Hematopoietic multipotent progenitor cell (in vitro differentiated cells): Measurements from ENCODE around the gene TRPM7. TPM values are rescaled to one million over a fixed set of nuclear protein-coding genes. Genes with fewer than 3 reads are reported as not detected.
"Not testable (repeated sequence)": the region's sequence is repeated elsewhere in the genome, so short reads cannot be mapped to it uniquely, and the experiment has no call there.

Experiments used
- DNase-seq, 3 donors: peaks; one replicate each; pipeline ENCODE4 v3.0.0-alpha.2; 2011 to 2015; ENCODE audit warnings: low read depth in 2 of 3, low spot score in 2 of 3
- total RNA-seq: library from RNA; depleted of rRNA; stranded (reverse); fragments of >200 nt; gene quantifications from one replicate; pipeline ENCODE4 v1.2.3, GENCODE V29; 2012

TRPM7 gene
- total RNA-seq, 1 donor = 18.6 TPM

DNA sequence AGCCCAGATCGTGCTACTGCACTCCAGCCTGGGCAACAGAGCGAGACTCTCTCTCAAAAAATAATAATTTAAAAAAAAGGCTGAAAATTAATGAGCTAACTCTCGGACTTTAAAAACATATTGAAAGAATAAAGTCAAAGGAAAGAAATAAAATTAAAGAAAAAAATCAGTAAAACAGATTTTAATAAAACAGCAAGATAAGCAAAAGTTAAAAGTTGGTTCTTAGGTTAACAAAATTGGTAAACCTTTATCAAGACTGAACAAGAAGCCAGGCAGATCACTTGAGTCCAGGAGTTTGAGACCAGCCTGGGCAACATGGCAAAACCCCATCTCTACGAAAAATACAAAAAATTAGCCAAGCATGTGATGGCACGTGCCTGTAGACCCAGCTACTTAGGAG, 20.7 kb downstream of the TRPM7 start:
- no peak for DNase-seq

DNA sequence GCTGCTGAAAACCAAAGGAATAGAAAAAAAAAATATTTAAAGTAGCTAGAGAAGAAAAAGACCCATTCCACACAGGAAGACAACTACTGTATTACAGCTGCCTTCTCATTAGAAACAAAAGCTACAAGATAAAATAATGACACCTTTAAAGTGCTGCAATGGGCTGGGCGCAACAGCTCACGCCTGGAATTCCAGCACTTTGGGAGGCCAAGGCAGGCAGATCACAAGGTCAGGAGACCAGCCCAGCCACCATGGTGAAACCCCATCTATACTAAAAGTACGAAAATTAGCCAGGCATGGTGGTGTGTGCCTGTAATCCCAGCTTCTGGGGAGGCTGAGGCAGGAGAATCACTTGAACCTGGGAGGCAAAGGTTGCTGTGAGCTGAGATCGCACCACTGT, 31.0 kb downstream of the TRPM7 start:
- no peak for DNase-seq

DNA sequence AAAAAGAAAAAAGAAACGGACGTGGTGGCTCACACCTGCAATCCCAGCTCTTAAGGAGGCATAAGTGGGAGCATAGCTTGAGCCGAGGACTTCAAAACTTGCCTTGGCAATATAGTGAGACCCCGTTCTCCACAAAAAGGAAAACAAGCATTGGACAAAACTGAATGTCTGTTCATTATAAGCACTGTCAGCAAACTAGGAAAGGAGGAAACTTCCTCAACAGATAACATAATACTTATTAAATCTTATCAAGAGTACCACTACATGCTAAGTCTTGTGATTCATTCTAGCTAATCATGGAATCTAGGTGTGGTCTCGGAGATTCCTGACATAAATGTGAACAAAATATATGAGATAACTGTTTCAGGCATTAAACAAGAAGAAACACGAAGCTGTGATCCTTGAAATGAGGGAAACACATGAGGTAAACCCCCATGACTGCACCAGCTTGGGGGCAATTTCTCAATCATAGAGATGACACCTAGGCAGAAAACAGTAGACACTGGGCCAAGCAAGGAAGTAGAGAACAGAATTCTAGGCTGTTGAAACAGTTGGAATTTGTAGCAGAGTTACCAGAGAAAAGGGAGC, 33.3 kb downstream of the TRPM7 start:
- no peak for DNase-seq

DNA sequence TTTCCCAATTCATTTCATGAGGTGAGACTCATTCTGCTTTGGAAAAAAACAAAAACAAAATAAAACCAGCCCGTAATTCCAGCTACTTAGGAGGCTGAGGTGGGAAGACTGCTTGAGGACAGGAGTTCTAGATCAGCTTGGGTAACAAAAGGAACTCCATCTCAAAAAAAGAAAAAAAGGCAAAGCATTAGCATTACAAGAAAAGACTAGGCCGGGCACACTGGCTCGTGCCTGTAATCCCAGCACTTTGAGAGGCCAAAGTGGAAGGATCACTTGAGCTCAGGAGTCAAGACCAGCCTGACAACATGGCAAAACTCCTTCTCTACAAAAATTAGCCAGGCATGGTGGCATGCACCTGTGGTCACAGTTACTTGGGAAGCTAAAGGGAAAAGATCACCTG, 33.9 kb downstream of the TRPM7 start:
- no peak for DNase-seq

DNA sequence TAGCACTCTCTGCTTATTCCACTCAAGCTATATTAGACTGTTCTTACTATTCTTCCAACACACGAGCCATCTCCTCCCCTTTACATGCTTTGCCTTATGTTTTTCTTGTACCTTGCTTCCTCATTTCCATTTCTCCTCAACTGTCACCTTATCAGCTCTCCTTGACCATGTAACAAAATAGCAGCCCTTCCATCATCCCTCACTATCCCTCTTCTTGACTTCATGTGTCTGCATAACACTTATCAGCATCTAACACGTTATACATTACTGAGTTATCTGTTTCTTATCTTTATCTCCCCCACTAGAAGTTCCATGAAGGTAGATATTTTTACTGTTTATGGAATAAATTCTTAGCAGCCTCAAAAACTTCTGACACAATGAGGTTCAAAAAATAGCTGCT, 45.3 kb downstream of the TRPM7 start:
- no peak for DNase-seq

- DNase-seq = no peak
Measured at GRCh38 chr15:50636146-50636545, 50.5 kb downstream of the TRPM7 start.

- DNase-seq = no peak
Measured at GRCh38 chr15:50633653-50634052, 52.9 kb downstream of the TRPM7 start.

DNA sequence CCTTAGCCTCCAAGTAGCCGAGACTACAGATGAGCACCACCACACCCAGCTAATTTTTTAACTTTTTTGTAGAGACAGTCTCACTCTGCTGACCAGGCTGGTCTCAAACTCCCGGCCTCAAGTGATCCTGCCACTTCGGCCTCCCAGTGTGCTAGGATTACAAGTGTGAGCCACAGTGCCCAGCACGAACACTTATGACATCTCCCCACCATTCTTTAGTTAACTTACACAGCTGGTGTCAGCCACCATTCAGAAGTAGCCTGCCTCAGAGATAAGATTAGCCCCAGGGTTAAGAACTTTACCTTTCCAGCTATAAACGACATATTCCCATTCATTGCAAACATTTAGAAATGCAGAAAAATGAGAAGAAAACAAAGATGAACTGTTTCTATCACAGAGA, 58.2 kb downstream of the TRPM7 start:
- DNase-seq = no peak

- DNase-seq = no peak
Measured at GRCh38 chr15:50627351-50628055, 59.1 kb downstream of the TRPM7 start.

GRCh38 chr15:50624616-50625168, 61.9 kb downstream of the TRPM7 start:
- DNase-seq = no peak

- peak in 2 of 3 donors; percentile 18 to 22 for DNase-seq
Measured at GRCh38 chr15:50622361-50622943, 64.1 kb downstream of the TRPM7 start.

GRCh38 chr15:50616960-50617359, 69.6 kb downstream of the TRPM7 start:
- DNase-seq = not testable (repeated sequence)

GRCh38 chr15:50616554-50616953, 70.0 kb downstream of the TRPM7 start:
- not testable (repeated sequence) for DNase-seq

DNA sequence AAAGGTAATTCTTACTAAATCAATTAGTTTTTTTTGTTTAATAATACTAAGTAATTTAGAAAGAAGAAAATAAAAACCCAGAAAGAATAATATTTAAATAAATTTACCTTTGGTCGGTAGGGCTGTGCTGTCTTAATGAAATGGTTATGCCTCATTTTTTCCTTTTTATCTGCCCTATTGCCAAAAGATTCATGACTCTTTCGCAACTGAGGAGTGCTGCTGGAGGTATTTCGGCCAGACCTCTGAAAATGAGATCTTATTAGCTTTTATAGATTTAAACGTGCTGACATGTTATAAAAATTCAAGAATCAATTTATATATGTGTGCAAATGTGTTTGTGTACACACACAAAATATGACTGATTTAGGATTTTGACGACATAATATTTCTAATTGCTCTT, 73.0 kb downstream of the TRPM7 start:
- DNase-seq = no peak

- no peak for DNase-seq
Measured at GRCh38 chr15:50607129-50607528, 79.5 kb downstream of the TRPM7 start.

- DNase-seq = no peak
Measured at GRCh38 chr15:50605462-50605861, 81.1 kb downstream of the TRPM7 start.

DNA sequence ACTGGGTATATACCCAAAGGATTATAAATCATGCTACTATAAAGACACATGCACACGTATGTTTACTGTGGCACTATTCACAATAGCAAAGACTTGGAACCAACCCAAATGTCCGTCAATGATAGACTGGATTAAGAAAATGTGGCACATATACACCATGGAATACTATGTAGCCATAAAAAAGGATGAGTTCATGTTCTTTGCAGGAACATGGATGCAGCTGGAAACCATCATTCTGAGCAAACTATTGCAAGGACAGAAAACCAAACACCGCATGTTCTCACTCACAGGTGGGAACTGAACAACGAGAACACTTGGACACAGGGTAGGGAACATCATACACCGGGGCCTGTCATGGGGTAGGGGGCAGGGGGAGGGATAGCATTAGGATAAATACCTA, 84.6 kb downstream of the TRPM7 start:
- DNase-seq = not testable (repeated sequence)

DNA sequence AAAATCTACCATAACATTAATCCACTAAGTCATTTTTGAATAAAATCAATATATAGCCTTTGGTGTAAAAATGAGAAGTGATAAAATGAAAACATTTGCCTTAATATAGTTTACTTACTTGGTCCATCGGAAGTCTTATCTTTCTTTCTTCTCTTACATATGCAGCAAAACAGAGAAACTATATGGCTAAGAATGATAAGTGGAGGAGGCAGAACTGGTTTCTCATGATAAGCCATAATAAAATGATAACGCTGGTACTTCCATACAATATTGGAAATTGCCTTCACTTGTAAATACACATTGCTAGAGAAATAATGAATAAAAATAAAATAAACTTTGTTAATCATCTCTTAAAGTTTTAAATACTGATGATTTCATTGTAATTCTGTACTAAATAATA, 92.3 kb downstream of the TRPM7 start:
- DNase-seq = peak in 2 of 3 donors; percentile 5 to 15

DNA sequence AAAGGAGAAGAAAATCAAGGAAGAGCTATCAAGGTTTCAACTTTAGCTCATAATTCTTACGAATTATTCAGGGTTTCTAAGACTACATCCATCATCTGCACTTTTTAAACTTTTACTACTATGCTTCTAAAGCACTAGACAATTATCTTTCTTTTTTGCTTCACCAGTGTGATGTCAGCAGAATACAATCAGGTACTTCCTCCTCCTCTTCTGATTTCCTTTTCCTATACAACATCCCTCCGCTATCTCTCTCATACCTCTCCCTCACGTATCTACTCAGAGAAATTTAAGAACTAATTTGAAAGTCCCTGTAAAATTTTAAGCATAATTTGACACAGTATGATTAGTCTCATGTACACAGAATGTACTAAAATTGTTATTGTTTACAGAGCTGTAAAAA, 92.8 kb downstream of the TRPM7 start:
- DNase-seq = no peak

DNA sequence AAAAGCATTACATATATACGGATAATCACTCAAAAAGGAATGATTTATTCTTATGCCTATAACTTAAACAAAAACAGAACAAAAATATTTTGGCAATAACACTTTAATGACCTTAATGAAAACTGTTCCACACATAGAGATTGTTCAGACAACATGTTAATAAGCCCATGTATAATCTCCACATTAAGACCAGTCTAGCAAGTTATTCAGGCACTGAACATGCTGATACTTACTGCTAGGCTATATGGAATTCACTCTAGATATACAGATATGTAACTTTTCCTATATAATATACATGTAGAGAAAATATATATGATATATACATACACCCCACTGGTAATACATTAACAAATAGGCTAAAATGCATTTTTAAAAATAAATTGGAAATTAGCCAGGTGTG, 96.3 kb downstream of the TRPM7 start:
- no peak for DNase-seq

DNA sequence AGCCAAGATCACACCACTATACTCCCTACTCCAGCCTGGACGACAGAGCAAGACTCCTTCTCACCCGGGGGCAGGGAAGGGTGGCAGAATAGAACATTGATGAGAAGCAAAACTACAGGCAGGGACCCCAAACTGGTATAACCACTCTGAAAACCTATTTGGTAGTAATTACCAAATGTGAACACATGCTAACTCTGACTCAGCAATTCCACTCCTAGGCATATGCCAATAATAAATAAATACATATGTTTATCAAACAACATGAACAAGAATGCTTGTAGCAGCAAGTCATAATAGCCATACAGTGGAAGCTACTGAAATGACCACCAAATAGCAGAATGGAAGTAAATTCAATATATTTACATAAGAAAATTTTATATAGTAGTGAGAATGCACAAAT, 109.1 kb downstream of the TRPM7 start:
- no peak for DNase-seq

DNA sequence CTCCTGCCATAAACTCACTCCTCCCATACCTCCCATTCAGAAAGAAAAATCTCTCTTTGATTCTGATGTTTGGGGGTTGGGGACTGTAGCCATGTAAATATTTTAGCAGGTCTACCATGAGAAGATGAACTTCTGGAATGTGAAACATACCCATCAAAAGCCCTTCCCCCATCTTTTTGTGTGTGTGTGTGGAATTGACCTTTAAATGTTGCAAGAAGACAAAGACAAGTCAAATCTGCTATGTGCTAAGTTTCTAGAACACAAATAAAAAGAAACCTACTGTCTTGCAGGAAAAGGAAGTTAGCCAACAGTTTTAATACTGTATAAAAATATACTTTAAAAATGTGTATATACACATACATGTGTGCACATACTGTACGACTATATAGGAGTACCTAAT, 110.4 kb downstream of the TRPM7 start:
- no peak for DNase-seq
